ENCODE data around the gene RNF225. TPM values are rescaled to one million over a fixed set of nuclear protein-coding genes. Genes with fewer than 3 reads are reported as not detected.

The RNF225 gene
- total RNA-seq, 2 experiments from 2014 or later: 1.7 to 2.1 TPM

GRCh38 chr19:58385313-58385890 is 10.1 kb upstream of the RNF225 start:
- peaks cover 29% of the 10 kb centered on the region for H3K36me3 ChIP-seq (ENCODE audit: insufficient read depth, low read length)
- intact Hi-C loops (cut with micrococcal nuclease; ENCODE audit: unreplicated experiment): no loop called here
- ChIA-PET CTCF (ENCODE audit: unreplicated experiment) (no interaction called here), POLR2A (no interaction called here)
- no peak for DNase-seq (ENCODE audit: low spot score)
- no peaks in the 10 kb centered on the region for H3K9me2 ChIP-seq (ENCODE audit: insufficient read depth, low read length)
- peaks cover 34% of the 10 kb centered on the region for H3K79me2 ChIP-seq (ENCODE audit: insufficient read depth, low read depth, low read length)
- peak overlapping the region; percentile 78 for H3K27ac ChIP-seq (ENCODE audit: low read depth, low read length, poor library complexity, severe bottlenecking)
- peaks cover 42% of the 10 kb centered on the region for H3K4me1 ChIP-seq (ENCODE audit: insufficient read depth, low read length, poor library complexity, severe bottlenecking)
- H3K4me2 ChIP-seq (ENCODE audit: low read length): peak overlapping the region; percentile 93
- H2AFZ ChIP-seq (ENCODE audit: low read length): no peak overlapping the region
- TF ChIP-seq CTCF (conservative IDR thresholded peaks at IDR 0.05; ENCODE audit: low read length) (no peak), EZH2phosphoT487 (IDR thresholded peaks at IDR 0.05; ENCODE audit: borderline replicate concordance, low read depth, low read length) (no peak)
- no TSS peak for BruUV-seq (replicated peaks)
- H4K20me1 ChIP-seq (ENCODE audit: insufficient read depth, low read length): peaks cover 19% of the 10 kb centered on the region; the same call in 1 of the 2 replicates
- peak overlapping the region; percentile 100 for H3K4me3 ChIP-seq (ENCODE audit: low read depth, low read length, poor library complexity, severe bottlenecking)
- no peaks in the 10 kb centered on the region for H3K9me3 ChIP-seq (ENCODE audit: low read length)

- CTCF ChIA-PET (ENCODE audit: unreplicated experiment): no interaction called here
- BruUV-seq (replicated peaks): no TSS peak
- Histone ChIP-seq H3K27ac (ENCODE audit: low read depth, low read length, poor library complexity, severe bottlenecking) (peak overlapping the region; percentile 78), H2AFZ (ENCODE audit: low read length) (peak overlapping the region; percentile 34; the same call in 1 of the 2 replicates), H3K9me2 (ENCODE audit: insufficient read depth, low read length) (no peaks in the 10 kb centered on the region), H3K79me2 (ENCODE audit: insufficient read depth, low read depth, low read length) (peaks cover 40% of the 10 kb centered on the region), H3K36me3 (ENCODE audit: insufficient read depth, low read length) (peaks cover 35% of the 10 kb centered on the region), H3K4me1 (ENCODE audit: insufficient read depth, low read length, poor library complexity, severe bottlenecking) (peaks cover 42% of the 10 kb centered on the region), H3K4me2 (ENCODE audit: low read length) (peak overlapping the region; percentile 93), H3K9me3 (ENCODE audit: low read length) (no peaks in the 10 kb centered on the region), H3K4me3 (ENCODE audit: low read depth, low read length, poor library complexity, severe bottlenecking) (peak overlapping the region; percentile 100), H4K20me1 (ENCODE audit: insufficient read depth, low read length) (peaks cover 23% of the 10 kb centered on the region)
- POLR2A ChIA-PET: no interaction called here
- no peak for DNase-seq (ENCODE audit: low spot score)
- intact Hi-C loops (cut with micrococcal nuclease; ENCODE audit: unreplicated experiment): no loop called here
- TF ChIP-seq EZH2phosphoT487 (IDR thresholded peaks at IDR 0.05; ENCODE audit: borderline replicate concordance, low read depth, low read length) (no peak), CTCF (conservative IDR thresholded peaks at IDR 0.05; ENCODE audit: low read length) (no peak)
Observed at GRCh38 chr19:58385891-58386575, 9.4 kb upstream of the RNF225 start.

All from OCI-LY7 (cell line).